ENCODE data around the gene METTL25B. TPM values are rescaled to one million over a fixed set of nuclear protein-coding genes. Genes with fewer than 3 reads are reported as not detected.

METTL25B gene
- total RNA-seq, 4 donors from 2014 or later, result 9.7 to 44.9 (median 17.6) TPM

GRCh38 chr1:156745881-156746280 is 17.6 kb downstream of the METTL25B start:
- WGBS, 2 donors, result 51 to 60% methylated on average over 3 of the region's 3 CpGs
- Histone ChIP-seq H3K4me3 (peak overlapping the region in 1 of 4 donors; percentile 97), H3K4me1 (peaks cover 42 to 80% (median 49%) of the 10 kb centered on the region in 3 donors), H3K27ac (peak overlapping the region; percentile 93 to 99 (median 98)), H3K27me3 (no peaks in the 10 kb centered on the region), H3K9me3 (no peaks in the 10 kb centered on the region), H3K36me3 (peaks cover 23 to 39% (median 23%) of the 10 kb centered on the region in 3 donors)
- intact Hi-C loops (cut with DNase I), result no loop called here
- DNase-seq, result no peak
- TF ChIP-seq, protein P1, sequence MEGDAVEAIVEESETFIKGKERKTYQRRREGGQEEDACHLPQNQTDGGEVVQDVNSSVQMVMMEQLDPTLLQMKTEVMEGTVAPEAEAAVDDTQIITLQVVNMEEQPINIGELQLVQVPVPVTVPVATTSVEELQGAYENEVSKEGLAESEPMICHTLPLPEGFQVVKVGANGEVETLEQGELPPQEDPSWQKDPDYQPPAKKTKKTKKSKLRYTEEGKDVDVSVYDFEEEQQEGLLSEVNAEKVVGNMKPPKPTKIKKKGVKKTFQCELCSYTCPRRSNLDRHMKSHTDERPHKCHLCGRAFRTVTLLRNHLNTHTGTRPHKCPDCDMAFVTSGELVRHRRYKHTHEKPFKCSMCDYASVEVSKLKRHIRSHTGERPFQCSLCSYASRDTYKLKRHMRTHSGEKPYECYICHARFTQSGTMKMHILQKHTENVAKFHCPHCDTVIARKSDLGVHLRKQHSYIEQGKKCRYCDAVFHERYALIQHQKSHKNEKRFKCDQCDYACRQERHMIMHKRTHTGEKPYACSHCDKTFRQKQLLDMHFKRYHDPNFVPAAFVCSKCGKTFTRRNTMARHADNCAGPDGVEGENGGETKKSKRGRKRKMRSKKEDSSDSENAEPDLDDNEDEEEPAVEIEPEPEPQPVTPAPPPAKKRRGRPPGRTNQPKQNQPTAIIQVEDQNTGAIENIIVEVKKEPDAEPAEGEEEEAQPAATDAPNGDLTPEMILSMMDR (IDR thresholded peaks at IDR 0.05), result peak in 1 of 6 experiments; percentile 4
- TF ChIP-seq POLR2A (IDR thresholded peaks at IDR 0.05), result no peak

- 54 to 77% methylated on average over 5 to 7 of the region's 9 CpGs for WGBS, 2 donors
- Histone ChIP-seq H3K36me3 (peaks cover 23 to 39% (median 23%) of the 10 kb centered on the region in 3 donors), H3K9me3 (no peaks in the 10 kb centered on the region), H3K27me3 (no peaks in the 10 kb centered on the region), H3K27ac (peak overlapping the region; percentile 93 to 99 (median 98)), H3K4me3 (peak overlapping the region; percentile 39 to 97 (median 86)), H3K4me1 (peaks cover 42 to 78% (median 49%) of the 10 kb centered on the region in 3 donors)
- DNase-seq, result no peak
- intact Hi-C loops (cut with DNase I), result no loop called here
- TF ChIP-seq, protein P1 (IDR thresholded peaks at IDR 0.05), result no peak
- no peak for TF ChIP-seq POLR2A (IDR thresholded peaks at IDR 0.05)
Observed at GRCh38 chr1:156746406-156746727, 18.1 kb downstream of the METTL25B start.

GRCh38 chr1:156746728-156747631 is 18.7 kb downstream of the METTL25B start:
- intact Hi-C loops (cut with DNase I), result no loop called here
- no peaks in the 10 kb centered on the region for H3K9me3 ChIP-seq
- no peak for DNase-seq
- TF ChIP-seq POLR2A (IDR thresholded peaks at IDR 0.05), result peak in 1 of 4 donors; percentile 42
- TF ChIP-seq, protein P1 (IDR thresholded peaks at IDR 0.05), result peak in 1 of 6 experiments; percentile 22
- H3K27ac ChIP-seq, result peak overlapping the region; percentile 93 to 99 (median 98)
- peaks cover 37 to 72% (median 49%) of the 10 kb centered on the region in 3 donors for H3K4me1 ChIP-seq
- no peaks in the 10 kb centered on the region for H3K27me3 ChIP-seq
- peak overlapping the region; percentile 39 to 97 (median 86) for H3K4me3 ChIP-seq
- 0 to 5% methylated on average over 1 to 7 of the region's 29 CpGs for WGBS, 2 donors
- H3K36me3 ChIP-seq, result peaks cover 23 to 36% (median 23%) of the 10 kb centered on the region in 3 donors

DNA sequence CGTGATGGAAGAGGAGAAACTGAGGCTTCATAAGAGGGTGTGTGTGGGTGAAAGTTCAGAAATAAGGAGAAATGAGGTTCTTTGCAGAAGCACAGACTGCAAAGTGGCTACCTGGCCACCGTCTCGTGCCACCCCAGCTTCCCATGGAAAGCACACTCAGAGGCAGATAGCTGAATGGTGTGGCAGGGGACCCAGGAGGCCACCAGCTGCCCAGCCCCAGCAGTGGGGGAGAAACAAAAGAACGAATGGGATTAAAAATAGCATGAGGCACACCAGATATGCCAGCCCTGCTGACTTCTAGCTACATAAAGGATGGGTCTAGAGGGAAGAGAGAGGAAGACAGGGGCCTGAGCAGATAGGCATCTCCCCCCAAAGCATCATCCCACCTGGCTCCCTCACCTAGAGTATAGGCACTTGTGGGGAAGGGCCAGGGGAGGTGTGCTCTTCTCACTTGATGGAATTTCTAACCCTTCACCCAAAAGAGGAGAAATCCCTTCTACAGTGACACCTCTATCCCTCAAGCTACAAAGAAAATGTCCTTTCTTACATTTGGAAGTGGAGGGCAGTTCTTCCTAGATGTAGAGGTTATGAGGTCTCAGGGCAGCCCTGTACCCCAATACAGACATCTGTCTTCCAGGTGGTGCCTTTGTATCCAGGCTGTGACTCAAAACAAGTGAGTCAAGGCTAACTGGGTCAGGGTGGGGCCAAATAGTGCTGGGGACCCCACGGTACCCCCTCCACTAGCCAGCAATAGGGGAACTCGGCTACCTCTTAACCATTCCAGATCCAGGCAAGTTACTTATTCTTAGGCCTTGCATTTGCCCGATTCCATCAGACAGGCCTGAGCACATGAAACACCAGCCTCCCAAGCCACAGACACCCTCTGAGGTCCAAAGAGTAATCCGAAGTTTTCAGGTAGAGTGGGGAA is 19.7 kb downstream of the METTL25B start:
- H3K9me3 ChIP-seq, result no peaks in the 10 kb centered on the region
- peaks cover 41 to 80% (median 49%) of the 10 kb centered on the region in 3 donors for H3K4me1 ChIP-seq
- H3K27me3 ChIP-seq, result no peaks in the 10 kb centered on the region
- H3K4me3 ChIP-seq, result peak overlapping the region; percentile 75 to 97 (median 96)
- DNase-seq, result no peak
- 4 to 5% methylated on average over 4 to 7 of the region's 8 CpGs for WGBS, 2 donors
- intact Hi-C loops (cut with DNase I), result no loop called here
- TF ChIP-seq, protein P1 (IDR thresholded peaks at IDR 0.05), result no peak
- no peak for TF ChIP-seq POLR2A (IDR thresholded peaks at IDR 0.05)
- H3K36me3 ChIP-seq, result peaks cover 14 to 26% (median 21%) of the 10 kb centered on the region in 3 donors
- peak overlapping the region; percentile 93 to 99 (median 98) for H3K27ac ChIP-seq
